ENCODE measurements around the gene CAPN1.
"Not testable (repeated sequence)": the region's sequence is repeated elsewhere in the genome, so short reads cannot be mapped to it uniquely, and the experiment has no call there.

Gene CAPN1

DNA sequence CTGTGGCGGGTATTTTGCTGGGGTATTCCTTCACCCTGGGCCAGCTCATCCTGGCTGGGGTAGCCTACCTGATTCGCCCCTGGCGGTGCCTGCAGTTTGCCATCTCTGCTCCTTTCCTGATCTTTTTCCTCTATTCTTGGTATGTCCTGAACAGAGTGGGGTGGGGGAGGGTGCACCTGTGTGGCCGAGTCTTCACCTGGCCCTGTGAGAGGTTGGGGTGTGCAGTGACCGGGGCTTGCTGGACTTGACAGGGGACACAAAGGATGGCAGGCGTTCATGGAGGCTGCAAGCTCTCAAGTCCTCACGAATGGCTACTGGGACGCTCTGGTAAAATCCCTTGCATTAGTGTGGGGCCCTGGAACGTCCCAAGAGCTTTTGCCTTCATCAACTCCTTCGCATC, 39.3 kb downstream of the CAPN1 start:
- DNase-seq: no peak

DNA sequence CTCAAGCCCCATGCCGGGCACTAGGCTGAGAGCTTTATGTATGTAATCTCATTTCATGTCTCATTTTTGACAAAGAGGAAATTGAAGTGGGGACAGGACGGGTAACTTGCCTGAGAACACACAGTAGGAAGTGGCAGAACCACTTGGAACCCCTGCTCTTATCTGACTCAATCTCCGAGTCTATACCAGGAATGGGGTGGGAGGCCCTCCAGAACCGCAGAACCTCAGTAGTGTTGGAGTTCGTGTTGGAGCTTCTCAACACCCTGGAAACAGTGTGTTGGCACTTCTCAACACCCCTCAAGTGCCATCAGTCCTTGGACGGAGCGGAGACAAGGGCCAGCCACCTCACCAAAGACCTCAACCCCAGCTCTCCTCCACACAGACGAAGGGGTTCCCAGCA, 41.3 kb downstream of the CAPN1 start:
- no peak for DNase-seq

DNA sequence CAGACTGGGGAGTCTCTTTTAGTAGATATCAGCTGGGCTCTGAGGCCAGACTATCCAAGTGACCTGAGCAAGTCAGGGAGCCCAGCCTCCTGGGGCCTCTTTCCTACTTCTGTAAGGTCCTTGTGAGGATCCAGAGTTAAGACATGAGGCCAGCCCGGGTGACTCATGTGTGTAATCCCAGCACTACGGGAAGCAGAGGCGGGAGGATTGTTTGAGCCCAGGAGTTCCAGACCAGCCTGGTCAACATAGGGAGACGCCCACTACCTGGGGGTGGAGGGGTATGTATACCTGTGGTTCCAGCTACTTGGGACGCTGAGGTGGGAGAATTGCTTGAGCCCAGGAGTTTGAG, 43.2 kb downstream of the CAPN1 start:
- DNase-seq: no peak

DNA sequence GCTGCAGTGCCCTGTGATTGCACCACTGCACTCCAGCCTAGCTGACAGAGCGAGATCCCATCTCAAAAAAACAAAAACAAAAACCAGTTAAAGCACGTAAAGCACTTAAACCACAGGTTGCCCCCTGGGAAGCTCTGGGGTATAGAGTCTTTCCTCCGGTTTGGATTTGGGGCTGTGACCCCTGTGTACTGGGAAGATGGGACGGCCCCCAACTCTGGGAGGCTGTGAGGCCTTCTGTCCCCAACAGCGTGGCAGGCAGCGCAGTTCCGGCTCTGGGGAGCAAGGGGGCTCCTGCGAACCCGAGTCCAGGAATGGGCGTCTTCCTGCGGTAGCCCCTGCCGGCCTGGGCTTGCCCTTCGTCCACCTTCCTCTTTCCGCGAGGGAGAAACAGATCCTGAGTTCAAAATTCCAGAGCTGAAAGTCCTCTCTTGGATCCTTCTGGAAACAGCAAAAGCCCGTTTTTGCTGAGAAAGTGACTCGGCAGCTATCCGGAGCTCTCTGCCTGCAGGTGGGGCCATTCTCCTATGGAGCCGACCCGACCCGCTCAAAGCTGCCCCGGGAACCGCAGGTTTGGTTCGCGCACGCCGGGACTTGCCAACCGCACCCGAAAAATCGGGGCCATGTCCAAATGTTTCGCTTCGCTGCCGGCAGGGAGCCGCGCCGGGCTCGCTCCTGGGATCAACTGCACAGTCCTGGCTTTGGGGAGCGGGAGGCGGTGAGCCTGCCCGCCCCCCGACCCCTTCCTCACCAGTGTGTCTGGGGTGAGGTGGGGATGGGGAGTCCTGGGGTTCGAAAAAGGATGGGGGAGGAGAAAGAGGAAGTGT, 43.8 kb downstream of the CAPN1 start:
- DNase-seq: no peak

DNA sequence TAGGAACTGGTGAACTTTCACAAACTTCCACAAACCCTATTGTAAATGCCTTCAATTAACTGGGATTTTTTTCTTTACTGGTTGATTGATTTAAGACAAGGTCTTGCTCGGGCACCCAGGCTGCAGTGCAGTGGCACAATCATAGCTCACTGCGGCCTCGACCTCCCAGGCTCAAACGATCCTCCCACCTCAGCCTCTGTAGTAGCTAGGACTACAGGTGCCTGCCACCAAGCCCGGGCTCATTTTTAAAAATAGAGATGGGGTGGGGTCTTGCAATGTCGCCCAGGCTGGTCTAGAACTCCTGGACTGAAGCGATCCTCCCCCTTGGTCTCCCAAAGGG, 44.3 kb downstream of the CAPN1 start:
- no peak for DNase-seq

DNA sequence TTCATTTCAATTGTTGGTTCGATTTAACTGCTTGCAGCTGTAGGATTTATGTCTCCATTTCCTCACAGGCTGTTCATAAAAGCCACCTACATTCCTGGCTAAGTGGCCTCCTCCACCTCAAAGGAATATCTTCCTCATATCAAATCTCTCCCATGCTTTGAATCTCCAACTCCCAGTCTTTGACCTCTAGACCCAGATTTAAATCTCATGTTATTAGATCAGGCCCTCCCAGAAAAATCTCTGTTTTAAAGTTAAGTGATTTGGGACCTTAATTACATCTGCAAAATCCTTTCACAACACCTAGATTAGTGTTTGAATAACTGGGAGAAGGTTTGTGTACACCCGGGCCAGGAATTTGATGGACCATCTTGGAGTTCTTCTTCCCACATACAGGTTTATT, 46.2 kb downstream of the CAPN1 start:
- DNase-seq: no peak

DNA sequence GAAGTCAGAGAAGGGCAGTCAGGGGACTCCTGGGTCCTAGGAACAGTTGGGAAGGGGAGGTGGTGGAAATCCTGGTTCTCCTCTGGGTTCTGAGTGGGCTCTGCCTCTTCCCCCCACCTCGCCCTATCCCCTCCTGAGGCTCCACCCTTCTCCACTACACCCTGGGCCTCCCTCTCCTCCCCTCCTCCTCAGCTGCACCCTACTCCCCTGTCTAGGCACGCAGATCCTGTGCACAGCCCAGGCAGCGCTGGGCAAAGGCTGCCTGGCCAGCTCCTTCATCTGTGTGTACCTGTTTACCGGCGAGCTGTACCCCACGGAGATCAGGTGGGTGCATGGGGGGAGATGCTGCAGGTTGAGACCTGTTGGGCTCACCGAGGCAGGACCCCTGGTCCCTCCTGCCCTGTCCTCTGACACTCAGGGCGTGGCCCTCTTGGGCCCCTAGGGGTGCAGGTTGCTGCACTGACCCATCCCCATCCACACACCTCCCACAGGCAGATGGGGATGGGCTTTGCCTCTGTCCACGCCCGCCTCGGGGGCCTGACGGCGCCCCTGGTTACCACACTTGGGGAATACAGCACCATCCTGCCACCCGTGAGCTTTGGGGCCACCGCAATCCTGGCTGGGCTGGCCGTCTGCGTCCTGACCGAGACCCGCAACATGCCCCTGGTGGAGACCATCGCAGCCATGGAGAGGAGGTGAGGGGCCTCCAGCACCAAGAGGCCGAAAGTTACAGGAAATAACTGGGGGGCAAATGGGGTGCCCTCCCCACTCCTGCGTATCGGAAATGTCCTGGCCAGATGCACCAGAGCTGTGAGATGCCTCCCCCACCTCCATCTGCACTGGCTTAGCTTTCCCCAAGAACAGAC, 54.7 kb downstream of the CAPN1 start:
- DNase-seq: no peak

DNA sequence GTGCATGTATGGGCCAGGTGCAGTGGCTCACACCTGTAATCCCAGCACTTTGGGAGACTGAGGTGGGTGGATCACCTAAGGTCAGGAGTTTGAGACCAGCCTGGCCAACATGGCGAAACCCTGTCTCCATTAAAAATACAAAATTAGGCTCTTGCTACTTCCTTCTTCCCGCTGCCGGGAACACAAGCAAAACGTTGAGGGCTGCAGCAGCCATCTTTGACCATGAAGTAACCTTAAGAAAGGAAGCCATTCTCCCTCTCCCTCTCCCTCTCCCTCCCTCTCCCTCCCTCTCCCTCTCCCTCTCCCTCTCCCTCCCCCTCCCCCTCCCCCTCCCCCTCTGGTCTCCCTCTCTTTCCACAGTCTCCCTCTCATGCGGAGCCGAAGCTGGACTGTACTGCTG, 56.6 kb downstream of the CAPN1 start:
- not testable (repeated sequence) for DNase-seq

DNA sequence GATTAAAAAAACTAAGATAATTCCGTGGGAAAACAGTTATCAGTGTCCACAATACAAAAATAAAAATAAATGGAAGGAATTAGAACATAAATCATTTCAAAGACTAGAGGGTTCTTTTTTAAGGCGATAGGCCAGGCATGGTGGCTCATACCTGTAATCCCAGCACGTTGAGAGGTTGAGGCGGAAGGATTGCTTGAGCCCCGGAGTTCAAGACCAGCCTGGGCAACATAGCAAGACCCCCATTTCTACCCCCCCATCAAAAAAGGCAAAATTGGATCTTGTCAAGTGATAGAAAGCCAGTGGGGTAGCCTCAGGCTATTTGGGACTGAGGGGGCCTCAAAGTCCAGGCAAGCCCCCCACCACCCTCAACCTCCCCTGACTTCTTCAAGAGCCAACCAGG, 59.4 kb downstream of the CAPN1 start:
- no peak for DNase-seq

DNA sequence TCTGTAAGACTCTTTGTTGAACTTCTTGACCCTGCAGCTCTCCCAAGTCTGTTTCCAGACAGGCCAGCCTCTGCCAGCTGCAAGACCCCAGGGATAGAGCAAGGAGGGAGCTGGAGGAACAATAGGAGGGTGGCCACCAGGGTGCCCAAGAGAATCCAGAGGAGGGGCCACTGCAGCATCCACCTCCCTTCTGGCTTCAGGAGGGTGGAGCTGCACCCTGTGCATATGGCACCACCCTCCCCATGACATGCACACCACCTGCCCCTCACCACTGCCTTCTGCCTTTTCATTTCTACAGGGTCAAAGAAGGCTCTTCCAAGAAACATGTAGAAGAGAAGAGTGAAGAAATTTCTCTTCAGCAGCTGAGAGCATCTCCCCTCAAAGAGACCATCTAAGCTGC, 60.0 kb downstream of the CAPN1 start:
- no peak for DNase-seq

DNA sequence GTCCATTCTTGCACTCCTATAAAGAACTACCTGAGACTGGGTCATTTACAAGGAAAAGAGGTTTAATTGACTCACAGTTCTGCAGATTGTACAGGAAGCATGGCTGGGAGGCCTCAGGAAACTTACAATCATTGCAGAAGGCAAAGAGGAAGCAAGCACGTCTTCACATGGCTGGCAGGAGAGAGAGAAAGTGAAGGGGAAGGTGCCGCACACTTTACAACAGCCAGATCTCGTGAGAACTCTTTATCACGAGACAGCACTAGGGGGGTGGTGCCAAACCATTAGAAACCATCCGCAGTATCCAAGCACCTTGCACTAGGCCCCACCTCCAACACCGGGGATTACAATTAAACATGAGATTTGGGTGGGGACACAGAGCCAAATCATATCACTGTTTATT, 60.7 kb downstream of the CAPN1 start:
- no peak for DNase-seq

DNA sequence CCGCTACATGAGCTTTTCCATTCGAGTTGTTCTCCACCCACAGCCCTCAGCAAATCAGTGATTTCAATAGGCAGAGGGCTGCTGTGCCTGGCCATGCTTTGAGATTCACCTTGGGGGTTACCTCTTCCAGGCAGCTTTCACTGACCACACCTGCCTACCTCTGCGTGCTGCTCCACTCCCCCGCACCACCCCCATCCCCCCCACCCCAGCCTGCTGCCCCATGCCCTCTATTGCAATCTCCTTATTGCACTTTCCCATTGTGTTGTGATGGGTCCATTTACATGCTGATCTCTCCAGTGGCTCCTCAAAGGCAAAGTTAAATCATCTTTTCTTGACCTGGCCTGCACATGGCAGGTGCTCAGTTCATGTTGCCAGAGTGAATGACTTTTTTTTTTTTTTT, 62.1 kb downstream of the CAPN1 start:
- DNase-seq: no peak

DNA sequence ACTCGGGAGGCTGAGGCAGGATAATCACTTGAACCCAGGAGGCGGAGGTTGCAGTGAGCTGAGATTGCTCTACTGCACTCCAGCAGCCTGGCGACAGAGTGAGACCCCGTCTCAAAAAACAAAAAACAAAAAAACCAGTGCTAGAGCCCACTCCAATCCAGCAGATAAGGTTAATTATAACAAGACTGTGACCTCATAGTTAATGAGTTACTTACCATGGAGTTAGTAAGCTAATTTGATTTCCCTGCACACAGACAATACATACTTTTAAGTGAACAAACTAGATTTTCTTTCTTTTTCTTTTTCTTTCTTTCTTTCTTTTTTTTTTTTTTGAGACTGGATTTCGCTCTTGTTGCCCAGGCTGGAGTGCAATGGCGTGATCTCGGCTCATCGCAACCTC, 63.3 kb downstream of the CAPN1 start:
- not testable (repeated sequence) for DNase-seq

DNA sequence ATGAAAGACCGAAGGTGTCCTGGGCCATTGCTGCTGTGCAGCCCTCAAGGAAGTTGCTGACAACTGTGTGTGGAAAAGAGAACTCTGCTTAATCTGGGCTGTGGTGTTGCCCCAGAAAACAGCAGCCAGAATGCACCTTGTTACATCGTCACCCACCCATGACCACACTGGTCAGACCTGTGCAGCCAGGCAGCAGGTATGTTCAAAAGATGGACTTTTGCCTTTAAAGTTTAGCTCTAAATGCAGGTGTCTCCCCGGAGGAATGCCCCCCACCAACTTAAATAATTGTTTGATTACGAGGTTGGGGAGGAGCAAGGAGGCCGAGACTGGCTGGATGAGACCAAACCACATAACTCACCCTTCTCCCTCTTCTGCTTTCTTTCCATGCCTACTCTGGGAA, 64.8 kb downstream of the CAPN1 start:
- DNase-seq: no peak

DNA sequence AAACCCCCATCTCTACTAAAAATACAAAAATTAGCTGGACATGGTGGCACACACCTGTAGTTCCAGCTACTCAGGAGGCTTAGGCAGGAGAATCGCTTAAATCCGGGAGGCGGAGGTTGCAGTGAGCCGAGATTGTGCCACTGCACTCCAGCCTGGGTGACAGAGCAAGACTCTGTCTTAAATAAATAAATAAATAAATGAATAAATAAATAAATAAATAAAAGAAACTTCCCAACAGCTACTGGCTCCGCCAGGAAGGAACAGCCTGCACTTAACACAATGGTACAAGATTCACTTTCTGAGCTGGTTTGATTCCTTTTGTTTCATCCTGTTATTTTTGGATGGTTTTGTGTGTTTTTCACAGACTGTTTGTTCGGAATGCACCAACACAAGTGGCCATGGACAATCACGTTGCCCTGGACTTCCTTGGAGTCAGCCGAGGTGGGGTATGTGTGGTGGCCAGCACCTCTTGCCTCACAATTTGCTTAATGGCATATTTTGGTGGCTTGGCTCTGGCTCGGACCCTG, 66.5 kb downstream of the CAPN1 start:
- DNase-seq: not testable (repeated sequence)

DNA sequence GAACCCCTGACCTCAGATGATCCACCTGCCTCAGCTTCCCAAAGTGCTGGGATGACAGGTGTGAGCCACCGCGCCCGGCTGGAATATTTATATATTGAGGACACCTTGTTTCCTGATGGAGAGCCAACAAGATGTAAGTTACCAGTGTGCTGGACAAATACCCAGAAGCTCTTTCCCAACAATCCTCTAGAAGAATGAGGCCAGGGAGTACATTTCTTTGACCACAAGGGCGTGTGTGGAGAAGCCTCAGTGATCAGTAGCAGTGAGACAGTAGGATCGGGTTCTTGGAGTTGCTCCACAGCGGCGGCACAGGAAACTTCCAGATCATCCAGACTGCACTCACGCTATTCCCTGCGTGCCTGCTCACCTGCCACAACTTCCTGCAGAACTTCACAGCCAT, 69.7 kb downstream of the CAPN1 start:
- no peak for DNase-seq

DNA sequence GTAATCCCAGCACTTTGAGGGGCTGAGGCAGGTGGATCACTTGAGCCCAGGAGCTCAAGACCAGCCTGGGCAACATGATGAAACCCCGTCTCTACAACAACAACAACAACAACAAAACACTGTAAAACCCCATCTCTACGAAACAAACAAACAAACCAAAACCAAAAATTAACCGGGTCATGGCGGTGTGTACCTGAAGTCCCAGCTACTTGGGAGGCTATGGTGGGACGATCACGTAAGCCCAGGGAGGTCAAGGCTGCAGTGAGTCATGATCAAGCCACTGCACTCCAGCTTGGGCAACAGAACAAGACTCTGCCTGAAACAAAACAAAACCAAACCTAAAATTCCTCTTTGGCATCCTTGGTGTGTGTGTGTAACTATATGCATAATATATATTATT, 73.0 kb downstream of the CAPN1 start:
- DNase-seq: no peak

DNA sequence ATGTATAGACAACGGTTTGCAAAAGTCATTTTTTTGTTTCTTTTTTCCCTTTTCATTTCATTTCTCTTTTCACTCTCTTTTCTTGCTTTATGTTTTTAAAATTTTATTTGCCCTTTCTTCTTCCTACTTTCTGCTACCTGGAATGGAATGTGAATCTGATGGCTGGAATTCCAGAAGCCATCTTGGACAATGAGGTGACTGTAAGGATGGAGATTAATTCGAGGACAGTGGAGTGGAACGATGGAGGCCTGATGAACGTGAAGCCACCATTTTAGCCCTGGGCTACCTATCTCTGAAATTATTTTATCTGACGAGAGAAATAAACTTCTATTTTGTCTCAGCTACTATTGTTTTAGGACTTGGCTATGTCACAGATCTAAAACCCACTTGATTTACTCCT, 77.3 kb downstream of the CAPN1 start:
- DNase-seq: no peak

DNA sequence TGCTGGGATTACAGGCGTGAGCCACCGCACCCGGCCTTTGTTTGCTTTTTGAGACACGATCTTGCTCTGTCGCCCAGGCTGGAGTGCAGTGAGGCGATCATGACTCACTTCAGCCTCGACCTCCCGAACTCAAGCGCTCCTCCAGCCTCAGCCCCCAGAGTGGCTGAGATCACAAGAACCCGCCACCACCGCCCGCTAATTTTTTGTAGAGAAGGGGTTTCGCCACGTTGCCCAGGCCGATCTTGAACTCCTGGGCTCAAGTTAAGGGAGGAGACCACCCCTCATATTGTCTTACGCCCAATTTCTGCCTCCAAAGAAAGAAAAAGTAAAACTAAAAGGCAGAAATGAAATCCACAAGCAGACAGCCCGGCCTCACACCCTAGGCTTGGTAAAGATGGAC, 78.6 kb downstream of the CAPN1 start:
- no peak for DNase-seq

DNA sequence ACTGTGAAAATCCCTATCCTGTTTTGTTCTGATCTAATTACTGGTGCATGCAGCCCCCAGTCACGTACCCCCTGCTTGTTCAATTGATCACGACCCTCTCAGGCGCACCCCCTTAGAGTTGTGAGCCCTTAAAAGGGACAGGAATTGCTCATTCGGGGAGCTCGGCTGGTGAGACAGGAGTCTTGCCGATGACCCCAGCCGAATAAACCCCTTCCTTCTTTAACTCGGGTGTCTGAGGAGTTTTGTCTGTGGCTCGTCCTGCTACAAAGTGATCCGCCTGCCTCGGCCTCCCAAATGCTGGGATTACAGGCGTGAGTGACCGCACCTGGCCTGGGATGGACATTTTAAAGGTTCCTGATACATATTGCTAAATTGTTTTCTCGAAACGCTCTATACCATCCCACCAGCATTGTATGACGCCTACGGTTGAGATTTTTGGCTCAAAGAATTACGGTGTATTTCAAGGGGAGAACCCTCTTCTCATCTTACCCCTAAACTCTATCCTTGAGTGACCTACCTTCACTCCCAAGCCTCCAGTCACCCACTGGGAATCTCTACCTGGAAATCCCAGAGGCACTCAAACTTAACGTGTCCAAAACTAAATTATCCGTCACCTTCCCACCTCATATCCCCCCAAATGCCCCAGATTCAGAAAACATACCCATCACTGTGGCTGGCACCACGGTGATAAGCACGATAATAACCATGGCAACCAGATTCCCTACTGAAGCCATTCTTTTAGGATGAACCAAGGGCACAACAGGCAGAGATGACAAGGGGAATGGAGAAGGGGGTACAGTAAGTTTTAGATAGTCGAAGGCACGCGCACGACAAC, 79.2 kb downstream of the CAPN1 start:
- DNase-seq: no peak

All from NCI-H1092 (cell line).